Esophagus (tissue), 2 donors: ENCODE data around the gene MAP6. TPM values are rescaled to one million over a fixed set of nuclear protein-coding genes. Genes with fewer than 3 reads are reported as not detected.

ENCODE experiments used
- H3K27ac ChIP-seq, 2 donors: one replicate each; pipeline ENCODE4 v1.5.1; 2013; ENCODE audit warnings: low read depth in 2 of 2, mild to moderate bottlenecking in 2 of 2, inconsistent platforms in 1 of 2, low read length in 1 of 2, moderate library complexity in 1 of 2
- H3K27me3 ChIP-seq, 2 donors: one replicate each; pipeline ENCODE4 v1.6.1; 2013; ENCODE audit warnings: low read length in 2 of 2, control low read depth in 1 of 2, mild to moderate bottlenecking in 1 of 2; ENCODE audit not compliant: insufficient read depth in 2 of 2, control insufficient read depth in 1 of 2
- H3K36me3 ChIP-seq, 2 donors: one replicate each; pipeline ENCODE4 v1.6.1; 2013; ENCODE audit warnings: low read length in 1 of 2; ENCODE audit not compliant: control insufficient read depth in 2 of 2, insufficient read depth in 2 of 2
- H3K4me1 ChIP-seq, 2 donors: one replicate each; pipeline ENCODE4 v1.6.1; 2013; ENCODE audit warnings: low read length in 1 of 2; ENCODE audit not compliant: control insufficient read depth in 2 of 2, insufficient read depth in 2 of 2
- H3K4me3 ChIP-seq, 2 donors: one replicate each; pipeline ENCODE4 v1.5.1; 2013; ENCODE audit warnings: low read length in 2 of 2, mild to moderate bottlenecking in 2 of 2, low read depth in 1 of 2, moderate library complexity in 1 of 2
- H3K9me3 ChIP-seq, 2 donors: one replicate each; pipeline ENCODE4 v1.6.1; 2013; ENCODE audit warnings: mild to moderate bottlenecking in 2 of 2, low read depth in 1 of 2, low read length in 1 of 2, moderate library complexity in 1 of 2; ENCODE audit not compliant: control insufficient read depth in 2 of 2, insufficient read depth in 1 of 2
- WGBS, 2 donors: extraction: QIAGEN DNeasy Blood & Tissue Kit; methylation state at CpG; one replicate each; pipeline ENCODE4 v1.1.7; 2013; 5-methylcytosine and 5-hydroxymethylcytosine counted together
- polyA plus RNA-seq, 2 donors: library from polyadenylated mRNA; stranded (reverse); fragments of 200-250 nt; gene quantifications; one replicate each; pipeline ENCODE4 v1.2.3, GENCODE V29; 2013
- donor health status: healthy with polysubstance abuse.
- donor health status: Bipolar disorder and iron deficiency.

Gene MAP6
- polyA plus RNA-seq, 2 donors = 0.71 to 1.6 TPM

- H3K27ac ChIP-seq = no peak overlapping the region
- no peaks in the 10 kb centered on the region for H3K36me3 ChIP-seq
- H3K9me3 ChIP-seq = no peaks in the 10 kb centered on the region
- WGBS, 2 donors = 5 to 9% methylated on average over 1 of the region's 1 CpG
- no peak overlapping the region for H3K4me3 ChIP-seq
- peaks cover 0 to 4% of the 10 kb centered on the region in 2 donors for H3K4me1 ChIP-seq
- no peaks in the 10 kb centered on the region for H3K27me3 ChIP-seq
Observed at GRCh38 chr11:75578977-75579376, 89.9 kb downstream of the MAP6 start.

GRCh38 chr11:75577207-75577606 is 91.6 kb downstream of the MAP6 start:
- 14 to 19% methylated on average over 9 to 10 of the region's 10 CpGs for WGBS, 2 donors
- Histone ChIP-seq H3K4me1 (peaks cover 0 to 2% of the 10 kb centered on the region in 2 donors), H3K4me3 (no peak overlapping the region), H3K27me3 (no peaks in the 10 kb centered on the region), H3K36me3 (peaks cover 2 to 3% of the 10 kb centered on the region in 2 donors), H3K9me3 (no peaks in the 10 kb centered on the region), H3K27ac (no peak overlapping the region)

GRCh38 chr11:75576499-75576918 is 92.3 kb downstream of the MAP6 start:
- Histone ChIP-seq H3K27ac (no peak overlapping the region), H3K9me3 (no peaks in the 10 kb centered on the region), H3K27me3 (no peaks in the 10 kb centered on the region), H3K36me3 (peaks cover 6 to 9% of the 10 kb centered on the region in 2 donors), H3K4me3 (no peak overlapping the region), H3K4me1 (peaks cover 0 to 2% of the 10 kb centered on the region in 2 donors)
- 18 to 20% methylated on average over 8 of the region's 8 CpGs for WGBS, 2 donors

GRCh38 chr11:75576017-75576416 is 92.8 kb downstream of the MAP6 start:
- H3K27me3 ChIP-seq = no peaks in the 10 kb centered on the region
- H3K36me3 ChIP-seq = peaks cover 6 to 9% of the 10 kb centered on the region in 2 donors
- peaks cover 0 to 2% of the 10 kb centered on the region in 2 donors for H3K4me1 ChIP-seq
- H3K4me3 ChIP-seq = no peak overlapping the region
- H3K27ac ChIP-seq = no peak overlapping the region
- no peaks in the 10 kb centered on the region for H3K9me3 ChIP-seq
- 80 to 82% methylated on average over 4 to 6 of the region's 6 CpGs for WGBS, 2 donors

- WGBS, 2 donors = 70% methylated on average over 12 of the region's 12 CpGs
- Histone ChIP-seq H3K9me3 (no peaks in the 10 kb centered on the region), H3K27ac (no peak overlapping the region), H3K36me3 (peaks cover 12 to 18% of the 10 kb centered on the region in 2 donors), H3K4me1 (peaks cover 2 to 4% of the 10 kb centered on the region in 2 donors), H3K27me3 (no peaks in the 10 kb centered on the region), H3K4me3 (no peak overlapping the region)
Observed at GRCh38 chr11:75574698-75575602, 93.9 kb downstream of the MAP6 start.

- Histone ChIP-seq H3K27me3 (no peaks in the 10 kb centered on the region), H3K4me3 (no peak overlapping the region), H3K9me3 (no peaks in the 10 kb centered on the region), H3K27ac (no peak overlapping the region), H3K36me3 (peaks cover 12 to 30% of the 10 kb centered on the region in 2 donors), H3K4me1 (peaks cover 2 to 4% of the 10 kb centered on the region in 2 donors)
- 63 to 67% methylated on average over 8 of the region's 8 CpGs for WGBS, 2 donors
Observed at GRCh38 chr11:75572744-75573143, 96.1 kb downstream of the MAP6 start.

GRCh38 chr11:75571625-75572024 is 97.2 kb downstream of the MAP6 start:
- WGBS, 2 donors = 91% methylated on average over 14 of the region's 14 CpGs
- Histone ChIP-seq H3K27ac (peak overlapping the region in 1 of 2 donors; percentile 66), H3K36me3 (peaks cover 12 to 33% of the 10 kb centered on the region in 2 donors), H3K27me3 (no peaks in the 10 kb centered on the region), H3K4me3 (no peak overlapping the region), H3K4me1 (peaks cover 4 to 5% of the 10 kb centered on the region in 2 donors), H3K9me3 (no peaks in the 10 kb centered on the region)

GRCh38 chr11:75570559-75571139 is 98.2 kb downstream of the MAP6 start:
- WGBS, 2 donors = 62 to 70% methylated on average over 9 of the region's 9 CpGs
- Histone ChIP-seq H3K4me1 (peaks cover 8 to 11% of the 10 kb centered on the region in 2 donors), H3K27me3 (no peaks in the 10 kb centered on the region), H3K9me3 (no peaks in the 10 kb centered on the region), H3K4me3 (no peak overlapping the region), H3K36me3 (peaks cover 12 to 35% of the 10 kb centered on the region in 2 donors), H3K27ac (no peak overlapping the region)

- Histone ChIP-seq H3K9me3 (no peaks in the 10 kb centered on the region), H3K27me3 (no peaks in the 10 kb centered on the region), H3K27ac (no peak overlapping the region), H3K36me3 (peaks cover 12 to 37% of the 10 kb centered on the region in 2 donors), H3K4me3 (no peak overlapping the region), H3K4me1 (peaks cover 13 to 19% of the 10 kb centered on the region in 2 donors)
- 86 to 87% methylated on average over 14 of the region's 14 CpGs for WGBS, 2 donors
Observed at GRCh38 chr11:75568616-75569219, 100.1 kb downstream of the MAP6 start.
